ENCODE measurements around the gene JOSD1. TPM values are rescaled to one million over a fixed set of nuclear protein-coding genes. Genes with fewer than 3 reads are reported as not detected.

The JOSD1 gene
- total and polyA plus RNA-seq, 4 donors: 3.4 to 20.6 (median 14.7) TPM

DNA sequence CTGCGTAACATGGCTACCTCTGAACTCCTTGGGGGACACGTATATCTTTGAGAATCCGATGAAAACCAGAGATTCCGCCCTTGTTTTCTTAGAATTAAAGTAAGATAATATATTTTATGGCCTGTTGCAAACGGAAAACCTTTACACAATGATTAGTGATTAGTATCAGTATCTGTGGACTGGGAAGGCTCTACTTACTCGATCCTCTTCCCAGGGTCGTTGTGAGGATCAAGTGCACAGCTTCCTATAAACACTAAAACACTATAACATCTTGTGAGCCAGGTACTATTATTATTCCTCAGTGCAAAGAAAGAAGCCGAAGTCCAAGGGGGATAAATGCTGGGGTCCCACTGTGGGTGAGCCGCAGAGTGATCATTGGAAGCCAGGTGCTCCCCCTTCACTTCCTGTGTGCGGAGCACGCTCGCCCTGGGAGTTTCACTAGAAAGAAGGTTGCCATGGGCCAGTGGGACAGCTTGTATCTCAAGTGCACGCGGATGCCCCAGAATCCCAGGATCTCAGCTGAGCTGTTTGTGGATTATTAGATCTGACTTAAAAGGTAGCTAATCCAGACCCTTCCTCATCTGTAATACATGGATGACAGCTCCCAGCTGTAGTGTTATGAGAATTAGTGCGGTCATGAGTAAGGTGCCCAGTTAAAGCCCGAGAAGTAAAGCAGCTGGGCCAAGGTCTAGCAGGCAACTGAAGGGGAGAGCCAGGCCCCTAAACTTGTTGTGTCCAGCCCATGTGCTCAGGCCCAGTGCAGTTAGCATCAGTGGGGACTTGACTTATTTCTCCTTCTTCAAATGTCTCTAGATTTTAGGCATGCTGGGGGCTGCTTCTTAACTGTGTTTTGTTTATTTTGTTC, 43.5 kb downstream of the JOSD1 start:
- TF ChIP-seq GABPA (IDR thresholded peaks at IDR 0.05 in 1 of 2, conservative IDR thresholded peaks at IDR 0.05 in 1 of 2) (no peak), YY1 (IDR thresholded peaks at IDR 0.05) (peak; percentile 11), FOXA2 (IDR thresholded peaks at IDR 0.05) (no peak), CTCF (IDR thresholded peaks at IDR 0.05; ENCODE audit: low read depth, low read length, missing input control) (no peak), TAF1 (conservative IDR thresholded peaks at IDR 0.05) (no peak)
- H3K4me3 ChIP-seq (ENCODE audit: low read depth in 1 of 3, low read length in 3 of 3): peak overlapping the region; percentile 75 to 85 (median 81)
- no peak for DNase-seq (ENCODE audit: low spot score)
- H3K4me1 ChIP-seq (ENCODE audit: control insufficient read depth in 4 of 4, insufficient read depth in 4 of 4, low read length in 3 of 4): peaks cover 5 to 16% (median 8%) of the 10 kb centered on the region in 4 donors
- no peaks in the 10 kb centered on the region for H3K9me3 ChIP-seq (ENCODE audit: control insufficient read depth in 4 of 4, low read length in 3 of 4)
- 18% methylated on average over 16 of the region's 16 CpGs for WGBS
- peak overlapping the region; percentile 75 to 79 for H3K27ac ChIP-seq (ENCODE audit: low read depth in 1 of 2, low read length in 2 of 2)
- H3K27me3 ChIP-seq (ENCODE audit: control insufficient read depth in 4 of 4, insufficient read depth in 4 of 4, low read length in 3 of 4): no peaks in the 10 kb centered on the region
- H3K36me3 ChIP-seq (ENCODE audit: control insufficient read depth in 4 of 4, insufficient read depth in 3 of 4, low read depth in 1 of 4, low read length in 3 of 4): no peaks in the 10 kb centered on the region
- H3K9ac ChIP-seq (ENCODE audit: low read depth in 1 of 2, low read length in 2 of 2): peak overlapping the region; percentile 71 to 90

DNA sequence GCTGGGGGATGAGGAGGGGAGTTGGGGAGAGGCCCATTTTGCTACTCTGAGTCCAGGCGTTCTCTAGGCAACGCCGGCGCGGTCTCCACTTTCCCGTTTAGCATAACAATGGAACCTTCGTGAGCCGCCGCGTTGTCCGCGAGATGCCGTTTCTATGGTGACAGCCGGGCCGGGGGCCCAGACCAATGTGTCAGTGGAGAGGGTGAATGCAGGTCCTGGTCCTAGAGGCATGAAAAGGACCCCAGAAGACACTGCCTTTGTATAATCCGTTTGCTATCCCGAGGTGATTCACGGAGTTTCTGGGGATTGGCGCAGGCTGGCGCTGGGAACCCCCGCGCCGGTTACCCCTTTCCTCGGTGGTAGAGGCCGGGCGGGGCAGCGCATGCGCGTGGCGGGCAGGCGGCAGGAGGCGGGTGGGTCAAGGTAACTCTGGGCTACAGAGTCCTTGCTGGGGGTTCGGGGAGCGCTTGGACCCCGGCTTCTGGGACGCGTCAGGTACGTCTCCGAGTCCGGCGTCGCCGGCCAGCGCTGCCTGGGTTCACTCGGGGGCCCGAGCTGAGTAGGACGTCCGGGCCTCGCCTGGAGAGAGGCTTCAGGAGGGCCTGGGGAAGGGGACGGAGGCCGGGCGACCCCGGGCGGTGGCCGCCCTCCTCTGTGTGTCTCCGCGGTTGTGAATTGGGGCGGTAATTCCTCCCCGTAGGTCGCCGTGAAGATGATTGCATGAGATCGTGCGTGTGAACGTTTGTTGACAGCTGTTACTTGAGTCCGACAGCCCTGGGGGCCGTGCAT, 44.3 kb downstream of the JOSD1 start, which contains the start of the genes CBY1 and FAM227A:
Gene CBY1 (plus strand): TSS at position 383 of the 789 bp plus-strand sequence. CDS start 11,417 bp downstream, outside the sequence.
Gene FAM227A (minus strand): TSS at position 137 of the 789 bp plus-strand sequence. CDS start 6,224 bp downstream, outside the sequence.
- Histone ChIP-seq H3K4me1 (ENCODE audit: control insufficient read depth in 4 of 4, insufficient read depth in 4 of 4, low read length in 3 of 4) (peaks cover 5 to 16% (median 8%) of the 10 kb centered on the region in 4 donors), H3K36me3 (ENCODE audit: control insufficient read depth in 4 of 4, insufficient read depth in 3 of 4, low read depth in 1 of 4, low read length in 3 of 4) (no peaks in the 10 kb centered on the region), H3K4me3 (ENCODE audit: low read depth in 1 of 3, low read length in 3 of 3) (peak within 1 kb of the TSS; percentile 75 to 85 (median 81)), H3K9ac (ENCODE audit: low read depth in 1 of 2, low read length in 2 of 2) (peak within 1 kb of the TSS; percentile 71 to 90), H3K27ac (ENCODE audit: low read depth in 1 of 2, low read length in 2 of 2) (peak within 1 kb of the TSS; percentile 75 to 79), H3K9me3 (ENCODE audit: control insufficient read depth in 4 of 4, low read length in 3 of 4) (no peaks in the 10 kb centered on the region), H3K27me3 (ENCODE audit: control insufficient read depth in 4 of 4, insufficient read depth in 4 of 4, low read length in 3 of 4) (no peaks in the 10 kb centered on the region)
- peak; percentile 92 for DNase-seq (ENCODE audit: low spot score)
- under 1% methylated on average over 66 of the region's 66 CpGs for WGBS
- no peak for TF ChIP-seq HNF4G (IDR thresholded peaks at IDR 0.05)
- no peak for TF ChIP-seq RAD21 (IDR thresholded peaks at IDR 0.05)
- TF ChIP-seq YY1 (IDR thresholded peaks at IDR 0.05): peak; percentile 30
- no peak for TF ChIP-seq NR2F2 (IDR thresholded peaks at IDR 0.05)

DNA sequence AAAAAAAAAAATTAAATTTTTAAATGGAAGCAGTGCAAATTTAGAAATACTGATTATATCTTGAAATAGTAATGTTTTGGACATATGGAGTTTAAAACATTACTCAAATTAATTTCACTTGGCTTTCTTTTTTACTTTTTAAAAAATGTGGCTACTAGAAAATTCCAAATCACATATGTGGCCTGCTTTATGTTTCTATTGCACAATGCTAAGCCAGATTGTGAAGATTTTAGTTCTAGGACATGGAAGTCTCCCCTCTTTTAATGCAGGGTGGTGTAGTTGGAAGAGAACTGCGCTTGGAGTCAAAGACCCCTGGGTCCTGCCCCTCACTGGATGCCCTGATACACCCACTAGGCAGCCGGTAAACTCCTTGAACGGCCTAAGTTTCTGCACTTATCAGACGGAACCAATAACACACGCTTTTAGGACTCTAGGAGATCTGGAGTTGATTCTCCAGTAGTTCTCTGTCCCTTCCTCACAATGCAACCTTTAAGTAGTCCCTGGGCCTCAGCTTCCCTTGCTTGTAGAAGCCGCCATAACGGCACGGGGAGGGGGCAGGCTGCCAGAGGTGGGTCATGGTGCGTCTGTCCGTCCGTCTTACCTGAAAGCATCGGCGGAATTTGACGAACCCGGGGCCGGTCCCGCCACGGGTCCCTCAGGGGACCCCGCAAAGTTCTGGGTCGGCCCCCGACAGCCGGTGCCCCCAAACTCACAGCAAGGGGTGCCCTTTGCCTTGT, 45.1 kb downstream of the JOSD1 start:
- no peak for TF ChIP-seq YY1 (IDR thresholded peaks at IDR 0.05)
- TF ChIP-seq, protein P1, sequence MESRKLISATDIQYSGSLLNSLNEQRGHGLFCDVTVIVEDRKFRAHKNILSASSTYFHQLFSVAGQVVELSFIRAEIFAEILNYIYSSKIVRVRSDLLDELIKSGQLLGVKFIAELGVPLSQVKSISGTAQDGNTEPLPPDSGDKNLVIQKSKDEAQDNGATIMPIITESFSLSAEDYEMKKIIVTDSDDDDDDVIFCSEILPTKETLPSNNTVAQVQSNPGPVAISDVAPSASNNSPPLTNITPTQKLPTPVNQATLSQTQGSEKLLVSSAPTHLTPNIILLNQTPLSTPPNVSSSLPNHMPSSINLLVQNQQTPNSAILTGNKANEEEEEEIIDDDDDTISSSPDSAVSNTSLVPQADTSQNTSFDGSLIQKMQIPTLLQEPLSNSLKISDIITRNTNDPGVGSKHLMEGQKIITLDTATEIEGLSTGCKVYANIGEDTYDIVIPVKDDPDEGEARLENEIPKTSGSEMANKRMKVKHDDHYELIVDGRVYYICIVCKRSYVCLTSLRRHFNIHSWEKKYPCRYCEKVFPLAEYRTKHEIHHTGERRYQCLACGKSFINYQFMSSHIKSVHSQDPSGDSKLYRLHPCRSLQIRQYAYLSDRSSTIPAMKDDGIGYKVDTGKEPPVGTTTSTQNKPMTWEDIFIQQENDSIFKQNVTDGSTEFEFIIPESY (IDR thresholded peaks at IDR 0.05): no peak
- TF ChIP-seq, protein P2, sequence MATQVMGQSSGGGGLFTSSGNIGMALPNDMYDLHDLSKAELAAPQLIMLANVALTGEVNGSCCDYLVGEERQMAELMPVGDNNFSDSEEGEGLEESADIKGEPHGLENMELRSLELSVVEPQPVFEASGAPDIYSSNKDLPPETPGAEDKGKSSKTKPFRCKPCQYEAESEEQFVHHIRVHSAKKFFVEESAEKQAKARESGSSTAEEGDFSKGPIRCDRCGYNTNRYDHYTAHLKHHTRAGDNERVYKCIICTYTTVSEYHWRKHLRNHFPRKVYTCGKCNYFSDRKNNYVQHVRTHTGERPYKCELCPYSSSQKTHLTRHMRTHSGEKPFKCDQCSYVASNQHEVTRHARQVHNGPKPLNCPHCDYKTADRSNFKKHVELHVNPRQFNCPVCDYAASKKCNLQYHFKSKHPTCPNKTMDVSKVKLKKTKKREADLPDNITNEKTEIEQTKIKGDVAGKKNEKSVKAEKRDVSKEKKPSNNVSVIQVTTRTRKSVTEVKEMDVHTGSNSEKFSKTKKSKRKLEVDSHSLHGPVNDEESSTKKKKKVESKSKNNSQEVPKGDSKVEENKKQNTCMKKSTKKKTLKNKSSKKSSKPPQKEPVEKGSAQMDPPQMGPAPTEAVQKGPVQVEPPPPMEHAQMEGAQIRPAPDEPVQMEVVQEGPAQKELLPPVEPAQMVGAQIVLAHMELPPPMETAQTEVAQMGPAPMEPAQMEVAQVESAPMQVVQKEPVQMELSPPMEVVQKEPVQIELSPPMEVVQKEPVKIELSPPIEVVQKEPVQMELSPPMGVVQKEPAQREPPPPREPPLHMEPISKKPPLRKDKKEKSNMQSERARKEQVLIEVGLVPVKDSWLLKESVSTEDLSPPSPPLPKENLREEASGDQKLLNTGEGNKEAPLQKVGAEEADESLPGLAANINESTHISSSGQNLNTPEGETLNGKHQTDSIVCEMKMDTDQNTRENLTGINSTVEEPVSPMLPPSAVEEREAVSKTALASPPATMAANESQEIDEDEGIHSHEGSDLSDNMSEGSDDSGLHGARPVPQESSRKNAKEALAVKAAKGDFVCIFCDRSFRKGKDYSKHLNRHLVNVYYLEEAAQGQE (IDR thresholded peaks at IDR 0.05): no peak
- TF ChIP-seq, protein P3, sequence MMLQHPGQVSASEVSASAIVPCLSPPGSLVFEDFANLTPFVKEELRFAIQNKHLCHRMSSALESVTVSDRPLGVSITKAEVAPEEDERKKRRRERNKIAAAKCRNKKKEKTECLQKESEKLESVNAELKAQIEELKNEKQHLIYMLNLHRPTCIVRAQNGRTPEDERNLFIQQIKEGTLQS (IDR thresholded peaks at IDR 0.05): no peak
- no peak for TF ChIP-seq RXRA (IDR thresholded peaks at IDR 0.05)
- TF ChIP-seq HNF4A (conservative IDR thresholded peaks at IDR 0.05): no peak
- TF ChIP-seq JUND (IDR thresholded peaks at IDR 0.05): no peak
- Histone ChIP-seq H3K4me3 (ENCODE audit: low read depth in 1 of 3, low read length in 3 of 3) (peak overlapping the region; percentile 75 to 85 (median 81)), H3K27ac (ENCODE audit: low read depth in 1 of 2, low read length in 2 of 2) (peak overlapping the region; percentile 75 to 79), H3K9me3 (ENCODE audit: control insufficient read depth in 4 of 4, low read length in 3 of 4) (no peaks in the 10 kb centered on the region), H3K36me3 (ENCODE audit: control insufficient read depth in 4 of 4, insufficient read depth in 3 of 4, low read depth in 1 of 4, low read length in 3 of 4) (no peaks in the 10 kb centered on the region), H3K4me1 (ENCODE audit: control insufficient read depth in 4 of 4, insufficient read depth in 4 of 4, low read length in 3 of 4) (peaks cover 5 to 16% (median 8%) of the 10 kb centered on the region in 4 donors), H3K27me3 (ENCODE audit: control insufficient read depth in 4 of 4, insufficient read depth in 4 of 4, low read length in 3 of 4) (no peaks in the 10 kb centered on the region), H3K9ac (ENCODE audit: low read depth in 1 of 2, low read length in 2 of 2) (peak overlapping the region in 1 of 2 donors; percentile 90)
- DNase-seq (ENCODE audit: low spot score): no peak
- 15% methylated on average over 22 of the region's 22 CpGs for whole genome bisulfite sequencing

All from liver (tissue), 9 donors.